HG03571 (cell line): Measurements from ENCODE around the gene STYK1.

Source experiments
- ATAC-seq: cut with Tn5 transposase; IDR thresholded peaks from one replicate; pipeline ENCODE4 v1.9.1; 2021; ENCODE audit not compliant: unreplicated experiment

STYK1 gene, protein sequence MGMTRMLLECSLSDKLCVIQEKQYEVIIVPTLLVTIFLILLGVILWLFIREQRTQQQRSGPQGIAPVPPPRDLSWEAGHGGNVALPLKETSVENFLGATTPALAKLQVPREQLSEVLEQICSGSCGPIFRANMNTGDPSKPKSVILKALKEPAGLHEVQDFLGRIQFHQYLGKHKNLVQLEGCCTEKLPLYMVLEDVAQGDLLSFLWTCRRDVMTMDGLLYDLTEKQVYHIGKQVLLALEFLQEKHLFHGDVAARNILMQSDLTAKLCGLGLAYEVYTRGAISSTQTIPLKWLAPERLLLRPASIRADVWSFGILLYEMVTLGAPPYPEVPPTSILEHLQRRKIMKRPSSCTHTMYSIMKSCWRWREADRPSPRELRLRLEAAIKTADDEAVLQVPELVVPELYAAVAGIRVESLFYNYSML

DNA sequence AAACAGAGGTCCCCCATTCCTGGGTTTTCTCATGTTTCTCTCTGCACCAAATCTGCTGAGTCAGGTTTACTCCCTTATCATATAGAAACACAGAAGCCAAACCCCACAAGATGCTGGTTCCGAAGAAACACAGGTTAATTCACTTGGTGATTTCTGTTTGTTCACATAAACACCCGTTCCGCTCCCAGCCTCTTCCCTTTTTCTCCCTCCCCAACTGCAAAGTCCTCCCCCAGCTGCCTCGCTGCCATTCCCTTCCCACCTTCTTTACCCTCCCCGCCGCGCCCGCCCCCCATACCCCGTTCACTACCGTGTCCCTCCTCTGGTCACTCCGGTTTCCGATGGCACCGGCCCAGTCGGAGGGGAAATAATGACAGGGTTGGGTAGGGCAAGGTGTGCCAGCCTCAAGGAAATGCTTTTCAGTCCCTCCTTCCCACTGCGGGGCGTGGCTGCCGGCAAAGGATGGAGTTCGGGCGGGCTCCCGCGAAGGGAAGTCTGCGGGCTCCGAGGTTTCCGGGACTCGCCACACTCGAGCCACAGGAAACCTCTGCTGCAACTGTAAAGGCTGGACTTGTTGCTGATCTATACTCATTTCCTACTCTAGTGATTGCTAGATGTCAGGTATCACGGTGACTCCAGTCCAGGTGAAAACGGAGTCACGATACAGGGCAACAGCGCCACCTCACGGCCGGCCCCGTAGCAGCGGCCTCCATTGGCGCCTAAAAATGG, at the start of gene STYK1:
Gene STYK1 (minus strand): TSS at position 394 of the 726 bp plus-strand sequence. CDS start 39,434 bp downstream, outside the sequence.
- ATAC-seq = peak; percentile 72

DNA sequence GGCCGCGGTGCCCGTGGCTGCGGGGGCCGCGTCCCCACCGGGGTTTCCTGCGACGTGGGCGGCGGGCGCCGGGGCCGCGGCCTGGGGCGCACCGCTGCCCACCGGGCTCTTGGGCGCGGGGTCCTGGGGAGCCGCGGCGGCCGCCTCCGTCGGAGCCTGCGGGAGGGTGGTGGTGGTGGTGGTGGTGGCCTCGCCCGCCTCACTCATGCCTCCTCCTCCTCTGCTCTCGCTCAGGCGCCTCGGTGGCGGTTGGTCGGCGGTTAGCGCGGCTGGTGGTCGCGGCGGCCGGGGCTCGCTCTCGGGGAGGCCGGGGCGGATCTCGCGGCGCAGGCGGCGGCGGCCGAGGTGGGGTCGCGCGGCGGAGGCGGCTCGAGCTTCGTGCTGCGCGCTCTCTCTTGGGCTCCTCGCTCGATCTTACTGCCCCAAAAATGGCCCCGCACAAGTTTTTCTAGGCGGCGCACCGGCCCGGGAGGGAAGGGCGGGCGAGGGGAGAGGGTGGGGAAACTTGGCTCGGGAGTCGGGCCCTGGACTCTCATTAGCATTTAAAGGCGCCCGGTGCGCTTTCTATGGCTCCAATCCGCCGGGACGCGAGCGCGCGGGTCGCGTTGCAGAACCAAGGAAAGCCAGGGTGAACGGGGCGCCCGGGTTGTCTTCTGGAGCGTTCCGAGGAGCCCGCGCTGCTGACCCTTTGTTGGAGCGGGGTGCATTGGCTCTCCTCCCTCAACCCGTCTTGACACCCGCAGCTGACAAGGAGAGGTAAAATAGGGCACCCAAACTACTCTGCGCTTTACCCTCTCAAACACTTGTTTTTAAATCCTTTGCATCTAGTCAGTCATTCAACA, 49.3 kb upstream of the STYK1 start, which contains the start of gene YBX3:
Gene YBX3 (minus strand): TSS at position 419 of the 842 bp plus-strand sequence. CDS start 212 bp downstream, at position 207.
- ATAC-seq = peak; percentile 41

DNA sequence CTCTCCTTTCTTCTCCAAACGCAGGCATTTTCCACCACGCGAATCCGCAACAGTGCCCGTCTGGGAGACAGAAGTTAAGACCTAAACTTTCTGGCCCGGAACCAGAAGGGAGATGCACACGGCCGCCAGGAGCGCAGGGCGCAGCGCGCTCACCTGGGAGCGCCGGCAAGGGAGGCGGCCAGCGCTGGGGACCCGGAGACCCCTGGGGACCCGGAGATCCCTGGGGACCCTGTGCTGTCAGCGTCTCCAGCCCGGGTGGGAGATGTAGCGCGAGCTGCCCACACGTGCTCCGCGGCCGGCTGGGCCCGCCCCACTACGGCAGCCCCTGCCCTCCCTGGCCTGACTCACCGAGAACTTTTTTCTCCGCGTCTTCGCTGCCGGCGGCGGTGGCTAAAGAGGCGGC, 48.7 kb upstream of the STYK1 start:
- peak; percentile 46 for ATAC-seq

DNA sequence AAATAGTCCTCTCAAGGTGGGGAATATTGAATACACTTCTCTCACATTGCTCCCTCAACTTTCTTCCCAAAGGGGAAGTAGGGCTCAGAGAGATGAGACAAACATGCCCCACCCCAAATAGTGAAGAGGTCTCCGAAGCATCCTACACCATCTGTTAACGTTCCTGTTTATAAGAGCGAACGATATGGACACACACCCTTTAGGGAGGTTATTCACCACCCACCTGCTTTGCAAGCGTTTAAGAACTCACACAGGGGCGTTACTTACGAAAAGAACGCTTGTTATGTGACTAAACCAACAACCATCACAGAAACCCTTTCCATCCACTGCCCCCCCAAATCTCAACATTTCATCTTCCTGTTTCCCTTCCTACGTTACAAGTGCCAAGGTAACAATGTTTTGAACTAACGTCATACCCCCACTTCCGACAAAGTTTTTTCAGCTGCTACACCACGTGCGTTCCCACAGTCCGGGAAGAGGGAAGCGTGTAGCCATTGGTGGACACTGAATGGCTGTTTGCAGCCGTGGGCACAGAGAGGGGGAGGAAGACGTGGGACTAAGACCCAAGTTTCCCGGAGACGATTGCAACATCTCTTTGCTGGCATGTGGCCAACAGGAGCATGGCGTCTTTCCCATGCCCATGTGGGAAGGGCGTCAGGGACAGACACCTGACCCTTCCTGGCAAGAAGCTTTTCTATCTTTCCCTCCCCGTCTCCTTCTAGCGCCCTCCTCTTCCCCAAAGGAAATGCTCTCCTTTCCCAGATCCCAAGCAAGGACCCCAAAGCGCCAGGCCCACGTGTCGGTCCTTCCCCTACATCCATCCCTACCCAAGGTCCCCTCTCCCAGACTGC, 48.0 kb upstream of the STYK1 start:
- ATAC-seq = peak; percentile 22

DNA sequence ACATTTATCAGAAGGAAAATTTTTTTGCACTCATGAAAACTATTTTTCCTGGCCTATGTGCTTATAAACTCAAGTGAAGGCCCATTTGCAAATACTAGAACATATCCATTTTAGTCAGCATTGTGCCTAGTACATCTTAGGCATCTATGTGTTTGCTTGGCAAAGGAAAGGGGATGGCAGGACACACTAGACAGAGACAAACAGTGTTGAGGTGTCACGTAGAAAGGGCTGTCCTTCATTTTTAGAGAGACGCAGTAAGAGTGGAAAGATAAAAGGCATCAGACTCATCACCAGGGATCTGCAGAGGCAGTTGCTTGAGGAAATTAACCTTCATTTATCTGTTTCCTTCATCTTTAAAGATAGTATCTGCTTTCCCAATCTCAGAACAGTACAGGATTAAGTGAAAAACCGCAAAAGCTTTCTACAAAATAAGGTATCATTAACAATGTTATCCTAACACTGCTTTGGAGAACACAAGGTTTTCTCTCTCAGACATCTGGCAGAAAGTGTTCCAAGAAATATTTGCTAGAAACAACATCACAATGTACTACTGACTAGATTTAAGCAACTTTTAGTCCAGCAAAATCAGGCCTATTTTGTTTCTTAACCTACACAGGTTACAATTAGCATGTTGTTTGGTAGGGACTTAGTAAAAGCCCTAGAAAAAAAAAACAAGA, 47.3 kb upstream of the STYK1 start:
- no peak for ATAC-seq

DNA sequence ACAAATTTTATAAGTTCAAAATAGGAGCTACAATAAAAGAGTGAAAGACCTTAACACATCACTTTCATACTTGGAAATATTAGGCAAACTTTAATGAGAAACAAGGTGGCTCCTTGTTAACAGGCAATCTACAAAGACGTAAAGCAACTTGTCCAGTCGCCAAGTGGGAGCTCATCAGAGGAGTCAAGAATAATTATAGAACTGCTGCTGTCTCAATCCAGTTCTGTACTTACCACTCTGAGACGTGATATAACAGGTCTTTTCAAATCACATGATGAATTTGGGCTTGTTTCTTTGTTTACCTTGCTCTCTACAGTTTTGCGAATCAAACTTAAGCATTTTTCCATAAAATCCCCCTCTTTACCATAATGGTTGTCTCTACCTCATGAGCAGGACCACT, 45.6 kb upstream of the STYK1 start:
- ATAC-seq = no peak

DNA sequence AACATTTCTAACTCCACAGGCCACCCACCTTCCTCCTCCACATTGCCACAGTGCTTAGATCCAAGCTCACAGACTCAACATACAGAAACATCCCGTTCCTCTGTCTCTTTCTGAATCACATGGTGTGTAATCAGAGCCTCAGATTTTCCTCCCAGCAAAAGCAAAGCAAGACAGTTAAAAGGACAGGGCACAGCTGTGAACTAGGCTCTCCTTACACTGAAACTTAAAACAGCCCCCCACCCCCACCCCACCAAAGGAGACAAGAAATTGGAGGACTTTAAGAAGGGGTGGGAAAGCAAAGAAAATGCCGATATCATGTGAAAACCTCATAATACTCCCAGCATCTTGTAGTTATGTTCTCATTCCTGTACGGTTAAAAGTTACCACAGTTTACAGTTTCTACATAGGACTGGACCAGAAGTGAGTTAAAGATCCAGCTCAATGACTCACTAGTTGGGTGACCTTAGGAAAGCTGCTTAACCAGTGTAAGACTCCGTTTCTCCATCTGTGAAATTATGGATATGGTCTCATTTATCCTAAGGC, 44.5 kb upstream of the STYK1 start:
- ATAC-seq = no peak

DNA sequence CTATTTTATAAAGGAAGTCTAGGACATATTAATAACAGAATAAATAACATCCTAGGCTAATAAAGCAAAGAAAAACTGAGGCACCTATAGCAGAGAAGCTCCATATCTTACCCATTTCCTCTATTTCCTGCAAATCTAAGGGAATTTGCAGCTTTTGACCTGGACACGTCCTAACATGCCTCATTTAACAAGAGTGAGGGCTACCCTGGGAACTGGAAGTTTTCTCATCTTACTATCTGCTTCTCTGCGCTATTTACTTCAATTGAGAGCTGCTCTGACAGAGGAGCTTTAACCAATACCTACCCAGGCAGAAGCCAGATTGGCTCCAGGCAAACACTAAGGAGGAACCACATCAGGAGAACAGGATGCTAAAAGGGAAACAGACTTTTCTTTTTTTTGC, 43.6 kb upstream of the STYK1 start:
- ATAC-seq = no peak

DNA sequence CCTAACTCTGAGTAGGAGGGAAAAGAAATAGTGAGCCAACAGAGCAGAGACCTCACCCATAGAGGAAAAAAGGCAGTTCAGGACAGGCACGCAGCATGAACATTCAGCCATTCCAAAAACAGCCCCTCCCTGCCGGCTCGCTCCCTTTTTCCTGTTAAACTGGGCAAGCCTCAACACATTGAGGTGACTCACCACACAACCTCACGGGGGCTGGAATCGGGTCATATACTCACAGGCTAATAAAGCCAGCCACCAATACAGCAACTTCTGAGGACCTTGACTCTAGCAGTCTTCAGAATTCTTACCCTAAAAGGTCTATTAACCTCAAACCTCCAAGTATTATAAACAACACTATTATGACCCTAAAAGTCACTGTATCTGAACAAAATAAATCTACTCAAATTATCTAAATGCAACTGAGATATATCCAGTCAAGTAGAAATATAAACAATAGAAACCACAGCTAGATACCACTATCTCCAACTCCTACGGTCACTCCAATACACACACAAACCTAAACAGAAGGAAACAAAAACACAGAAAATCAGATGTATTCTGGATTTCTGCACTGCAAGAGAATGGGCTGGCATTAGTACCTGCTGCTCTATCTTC, 43.0 kb upstream of the STYK1 start:
- ATAC-seq = no peak

DNA sequence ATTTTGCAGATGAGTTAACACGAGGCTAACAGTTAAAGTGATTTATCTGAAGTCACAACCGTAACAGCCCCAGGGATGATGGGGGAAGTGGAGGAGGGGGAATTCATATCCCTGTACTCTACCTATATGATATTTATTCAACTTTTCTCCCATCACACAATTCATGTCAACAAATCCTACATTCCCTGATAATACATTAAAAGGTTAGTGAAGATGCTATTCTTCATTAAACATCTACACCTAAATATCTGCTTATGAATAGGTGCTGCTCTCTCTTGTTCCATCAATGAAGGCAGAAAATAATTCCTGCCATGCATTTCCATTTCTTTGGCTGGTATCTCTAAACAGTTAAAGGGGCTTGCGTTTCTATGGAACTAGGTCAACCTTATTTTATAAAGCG, 42.4 kb upstream of the STYK1 start:
- no peak for ATAC-seq

DNA sequence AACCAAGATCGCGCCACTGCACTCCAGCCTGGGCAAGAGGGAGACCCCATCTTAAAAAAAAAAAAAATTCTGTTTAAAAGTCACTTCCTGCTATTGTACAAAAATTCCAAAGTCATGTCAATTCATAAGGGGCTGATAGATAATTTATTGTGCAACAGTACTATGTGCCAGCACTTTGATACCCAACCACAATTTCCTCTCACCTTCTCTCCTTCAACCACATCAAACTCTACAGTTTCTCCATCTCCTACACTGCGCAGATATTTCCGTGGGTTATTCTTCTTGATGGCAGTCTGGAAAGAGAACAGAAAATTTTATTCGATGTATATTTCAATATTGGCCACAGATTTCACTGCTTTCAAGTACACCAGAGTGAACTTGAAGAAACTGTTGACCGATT, 41.6 kb upstream of the STYK1 start:
- ATAC-seq = no peak

DNA sequence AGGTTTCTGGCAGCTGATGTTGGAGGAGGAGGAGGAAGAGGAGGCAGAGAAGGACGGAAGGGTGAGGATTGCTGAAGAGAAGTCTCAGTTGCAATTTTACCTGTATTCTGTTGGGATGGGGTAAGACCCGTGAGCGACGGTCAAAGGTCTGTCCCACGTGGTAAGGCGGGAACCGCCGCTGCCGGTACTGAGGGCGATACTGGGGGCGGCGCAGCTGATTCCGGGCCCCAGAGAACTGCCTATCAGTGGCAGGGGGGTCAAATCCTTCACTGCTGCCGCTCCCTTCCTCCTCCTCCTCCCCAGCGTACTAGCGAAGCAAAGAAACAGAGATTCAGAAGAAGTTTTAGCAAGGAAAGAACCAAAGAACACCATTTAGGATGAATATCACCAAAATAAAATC, 36.0 kb upstream of the STYK1 start:
- no peak for ATAC-seq

DNA sequence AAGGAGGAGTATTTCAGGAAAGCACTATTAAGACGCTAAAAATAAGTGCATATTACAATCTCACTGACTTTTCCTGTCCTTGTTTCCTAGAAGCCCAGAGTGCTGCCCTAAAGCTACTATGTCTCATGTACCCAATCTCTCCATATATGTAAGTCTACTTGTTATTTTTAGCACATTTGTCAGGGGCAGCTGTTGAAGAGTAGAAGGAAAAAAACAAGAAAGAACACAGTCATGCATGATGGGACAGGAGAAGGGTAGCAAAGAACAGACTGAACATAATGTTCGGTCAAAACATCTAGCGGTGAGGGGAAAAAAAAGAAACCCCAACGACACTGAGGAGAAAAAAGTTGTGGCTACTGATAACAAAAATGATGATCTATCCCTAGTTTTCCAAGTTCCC, 35.0 kb upstream of the STYK1 start:
- ATAC-seq = no peak

DNA sequence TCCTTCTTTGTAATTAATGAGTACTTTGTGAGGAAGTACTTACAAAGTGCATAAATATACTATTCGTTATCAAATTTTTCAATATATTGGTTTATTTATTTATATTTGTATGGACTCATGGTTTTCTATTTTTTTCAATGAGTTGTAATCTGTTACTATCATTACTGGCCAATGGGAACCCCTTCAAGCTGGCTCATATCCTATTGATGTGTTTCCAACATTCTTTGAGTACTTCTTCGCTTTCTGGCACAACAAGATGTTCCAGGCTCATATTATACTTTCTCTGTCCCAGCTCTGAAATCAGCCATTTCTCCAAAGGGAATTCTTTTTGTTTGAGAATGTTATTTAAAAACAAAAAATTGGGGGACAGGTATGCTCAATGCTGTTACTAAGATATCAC, 31.8 kb upstream of the STYK1 start:
- no peak for ATAC-seq

DNA sequence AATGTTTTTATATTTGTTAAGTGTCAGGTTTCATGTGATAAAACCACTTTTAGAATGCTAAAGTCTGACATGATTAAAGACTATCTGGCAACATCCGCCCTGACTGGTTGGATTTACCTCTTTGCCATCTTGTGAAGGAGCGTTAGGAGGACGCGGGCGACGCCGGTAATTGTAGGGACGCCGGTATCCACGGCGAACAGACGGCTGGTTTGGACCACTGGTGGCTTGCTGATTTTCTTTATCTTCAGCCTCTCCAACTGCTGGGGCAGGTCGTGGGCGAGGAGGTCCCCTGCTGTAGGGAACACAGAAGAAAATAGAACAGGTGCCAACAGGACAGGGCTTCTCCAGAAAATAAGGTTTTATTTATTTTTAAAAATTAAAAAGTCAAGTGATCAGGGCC, 28.0 kb upstream of the STYK1 start:
- ATAC-seq = no peak

DNA sequence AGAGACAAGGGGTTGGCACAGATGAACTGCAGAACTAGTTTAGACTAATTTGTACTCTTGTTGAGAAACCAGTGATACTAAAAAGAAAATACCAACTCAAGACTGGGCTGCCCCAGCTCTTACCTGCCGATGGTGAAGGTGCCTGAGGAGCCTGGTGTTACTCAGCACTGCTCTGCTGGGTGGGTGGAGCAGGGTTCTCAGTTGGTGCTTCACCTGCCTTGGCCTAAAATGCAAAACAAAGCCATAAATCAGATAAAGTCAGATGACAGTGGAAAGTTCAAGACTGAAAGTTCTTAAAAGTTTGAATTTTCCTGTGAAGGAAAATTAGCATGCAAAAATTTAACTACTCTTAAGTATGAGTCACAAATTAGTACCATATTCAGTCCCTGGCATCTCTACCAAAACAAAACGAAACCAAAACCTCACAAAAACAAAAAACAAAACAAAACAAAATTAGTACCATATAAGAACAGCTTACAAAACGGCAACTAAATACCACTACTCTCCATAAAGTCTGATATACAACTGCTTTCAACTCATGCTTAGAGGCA, 27.4 kb upstream of the STYK1 start:
- ATAC-seq = no peak

DNA sequence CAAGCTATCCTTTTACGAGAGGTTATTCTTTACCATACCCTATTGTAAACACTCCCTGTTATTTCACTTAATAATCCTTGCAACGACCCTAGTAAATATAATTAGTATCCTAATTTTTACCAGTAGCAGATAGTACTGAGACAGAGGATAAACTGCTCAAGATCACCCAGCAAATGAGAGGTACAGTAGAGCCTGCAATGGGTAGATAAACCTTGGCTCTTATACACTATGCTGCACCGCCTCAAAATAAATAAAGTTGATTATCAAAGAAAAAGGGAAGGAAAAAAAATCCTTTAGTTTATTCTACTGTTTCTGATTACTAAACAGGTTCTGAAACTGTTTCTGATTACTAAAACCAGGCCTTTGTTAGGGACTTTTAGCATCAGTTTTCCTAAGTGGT, 26.7 kb upstream of the STYK1 start:
- ATAC-seq = no peak

DNA sequence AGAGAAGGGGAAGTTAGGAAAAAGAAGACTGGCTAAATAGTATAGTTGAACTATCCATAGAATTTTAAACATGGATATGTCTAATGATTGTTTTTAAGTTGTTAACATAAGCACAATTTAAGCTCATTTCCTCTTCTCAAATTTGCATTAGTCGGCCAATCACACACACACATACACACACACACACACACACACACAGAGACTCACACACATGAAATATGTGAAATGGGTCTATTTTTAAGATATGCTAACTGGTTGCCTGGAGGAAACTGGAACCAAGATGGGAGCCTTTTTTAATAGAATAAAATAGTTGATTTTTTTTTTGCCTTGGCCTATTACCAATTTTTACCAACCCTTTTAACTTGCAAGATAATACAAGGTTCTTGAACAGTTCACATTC, 24.0 kb upstream of the STYK1 start:
- no peak for ATAC-seq

DNA sequence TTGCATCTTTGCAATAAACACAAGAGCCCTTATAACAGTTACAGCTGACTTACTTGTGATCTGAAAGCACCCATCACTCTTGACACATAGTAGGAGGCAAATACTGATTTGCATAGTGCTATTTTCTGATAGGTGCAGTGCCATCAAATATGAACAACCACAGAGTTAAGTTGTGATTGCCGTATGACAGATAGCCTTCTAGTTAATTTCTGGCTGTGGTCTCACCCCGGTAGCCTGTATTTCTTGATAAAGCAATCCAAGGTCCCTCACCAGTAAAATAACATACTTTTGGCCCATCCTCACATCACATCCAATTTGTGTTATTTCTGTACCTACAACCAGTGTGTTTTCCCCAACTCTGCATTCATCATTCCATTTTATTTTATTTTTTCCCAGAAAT, 23.3 kb upstream of the STYK1 start:
- no peak for ATAC-seq
